Liver (tissue), 9 donors: ENCODE measurements around the gene CHMP4A. TPM values are rescaled to one million over a fixed set of nuclear protein-coding genes. Genes with fewer than 3 reads are reported as not detected.

Experiments
- DNase-seq: peaks from one replicate; pipeline ENCODE4 v3.0.0-alpha.2; 2017; ENCODE audit warnings: low spot score
- H3K27ac ChIP-seq, 2 donors: one replicate each; pipeline ENCODE4 v1.7.0; 2013; ENCODE audit warnings: inconsistent platforms in 2 of 2, low read length in 2 of 2, control low read depth in 1 of 2, low read depth in 1 of 2, mild to moderate bottlenecking in 1 of 2
- H3K27me3 ChIP-seq, 4 donors: one replicate each; pipeline versions ENCODE4 v1.6.1 to v1.7.0; 2013; ENCODE audit warnings: low read length in 3 of 4, inconsistent platforms in 1 of 4, mild to moderate bottlenecking in 1 of 4, moderate library complexity in 1 of 4; ENCODE audit not compliant: control insufficient read depth in 4 of 4, insufficient read depth in 4 of 4
- H3K36me3 ChIP-seq, 4 donors: one replicate each; pipeline versions ENCODE4 v1.6.1 to v1.7.0; 2013; ENCODE audit warnings: low read length in 3 of 4, mild to moderate bottlenecking in 3 of 4, low read depth in 1 of 4, moderate library complexity in 1 of 4; ENCODE audit not compliant: control insufficient read depth in 4 of 4, insufficient read depth in 3 of 4
- H3K4me1 ChIP-seq, 4 donors: one replicate each; pipeline versions ENCODE4 v1.6.1 to v1.7.0; 2013; ENCODE audit warnings: low read length in 3 of 4, mild to moderate bottlenecking in 3 of 4, moderate library complexity in 1 of 4; ENCODE audit not compliant: control insufficient read depth in 4 of 4, insufficient read depth in 4 of 4
- H3K4me3 ChIP-seq, 3 donors: one replicate each; pipeline versions ENCODE4 v1.6.1 to v1.7.0; 2013; ENCODE audit warnings: low read length in 3 of 3, control low read depth in 1 of 3, low read depth in 1 of 3, mild to moderate bottlenecking in 1 of 3
- H3K9ac ChIP-seq, 2 donors: one replicate each; pipeline ENCODE4 v1.7.0; 2013; ENCODE audit warnings: low read length in 2 of 2, mild to moderate bottlenecking in 2 of 2, moderate library complexity in 2 of 2, control low read depth in 1 of 2, low read depth in 1 of 2
- H3K9me3 ChIP-seq, 4 donors: one replicate each; pipeline versions ENCODE4 v1.6.1 to v1.7.0; 2013; ENCODE audit warnings: low read length in 3 of 4; ENCODE audit not compliant: control insufficient read depth in 4 of 4
- EGR1 ChIP-seq, 2 donors: IDR thresholded peaks; 2 replicates each; pipeline ENCODE4 v1.6.1; 2016 to 2018; ENCODE audit warnings: antibody characterized with exemption in 2 of 2, low read depth in 2 of 2
- GABPA ChIP-seq, 2 donors: IDR thresholded peaks in 1 of 2; conservative IDR thresholded peaks in 1 of 2; 2 replicates each; pipeline ENCODE4 v1.6.1; 2016; ENCODE audit warnings: antibody characterized with exemption in 2 of 2, mild to moderate bottlenecking in 1 of 2, moderate library complexity in 1 of 2
- HNF4A ChIP-seq, 2 donors: conservative IDR thresholded peaks; 2 replicates each; pipeline ENCODE4 v1.6.1; 2016; ENCODE audit warnings: antibody characterized with exemption in 2 of 2, mild to moderate bottlenecking in 2 of 2
- HNF4G ChIP-seq: IDR thresholded peaks from 2 replicates; pipeline ENCODE4 v1.6.1; 2016; ENCODE audit warnings: antibody characterized with exemption
- JUND ChIP-seq, 2 donors: IDR thresholded peaks; 2 replicates each; pipeline ENCODE4 v1.6.1; 2016; ENCODE audit warnings: antibody characterized with exemption in 2 of 2
- NR2F2 ChIP-seq: IDR thresholded peaks from 2 replicates; pipeline ENCODE4 v1.6.1; 2016; ENCODE audit warnings: antibody characterized with exemption
- RXRA ChIP-seq, 2 donors: IDR thresholded peaks; 2 replicates each; pipeline ENCODE4 v1.6.1; 2017 to 2018; ENCODE audit warnings: antibody characterized with exemption in 2 of 2, mild to moderate bottlenecking in 1 of 2
- SP1 ChIP-seq: IDR thresholded peaks from 2 replicates; pipeline ENCODE4 v1.6.1; 2018; ENCODE audit warnings: antibody characterized with exemption, mild to moderate bottlenecking
- TAF1 ChIP-seq: conservative IDR thresholded peaks from 2 replicates; pipeline ENCODE4 v1.6.1; 2016; ENCODE audit warnings: antibody characterized with exemption, mild to moderate bottlenecking
- YY1 ChIP-seq: IDR thresholded peaks from 2 replicates; pipeline ENCODE4 v1.6.1; 2016; ENCODE audit warnings: antibody characterized with exemption, mild to moderate bottlenecking
- WGBS: extraction: QIAGEN DNeasy Blood & Tissue Kit; methylation state at CpG from one replicate; pipeline ENCODE4 v1.1.7; 2013; 5-methylcytosine and 5-hydroxymethylcytosine counted together
- polyA plus RNA-seq, 2 donors: library from polyadenylated mRNA; stranded (reverse) in 1 of 2; unstranded in 1 of 2; fragments of 200-250 nt in 1 of 2; fragments of >200 nt in 1 of 2; fragmentation: Nextera tagmentation in 1 of 2; extraction: Ambion mirVana in 1 of 2; gene quantifications; one replicate each; pipeline versions ENCODE4 v1.2.1 to v1.2.3, GENCODE V29; 2013 to 2015
- total RNA-seq, 2 donors: library from RNA; depleted of rRNA; stranded (reverse); fragments of >200 nt; gene quantifications; one replicate each; pipeline ENCODE4 v1.2.3, GENCODE V29; 2014
- TF ChIP-seq, protein P1 (sequence below): IDR thresholded peaks from 2 replicates; pipeline ENCODE4 v1.6.1; 2016; ENCODE audit warnings: antibody characterized with exemption
- TF ChIP-seq, protein P2 (sequence below): IDR thresholded peaks from 2 replicates; pipeline ENCODE4 v1.6.1; 2016; ENCODE audit warnings: antibody characterized with exemption, mild to moderate bottlenecking
- TF ChIP-seq, protein P3 (sequence below): IDR thresholded peaks from 2 replicates; pipeline ENCODE4 v1.6.1; 2016; ENCODE audit warnings: antibody characterized with exemption
- TF ChIP-seq, protein P4 (sequence below): fragments of 150-350 bp; IDR thresholded peaks from 2 replicates; pipeline ENCODE4 v1.5.1; 2017; ENCODE audit warnings: improper control_type of control experiment, low read depth, low read length; ENCODE audit not compliant: missing input control
- donor health status: healthy.
- donor health status: healthy.
- donor health status: healthy.
- donor health status: healthy.
- donor health status: healthy.

The CHMP4A gene
- total and polyA plus RNA-seq, 4 donors: 14.6 to 38.7 (median 28.0) TPM

DNA sequence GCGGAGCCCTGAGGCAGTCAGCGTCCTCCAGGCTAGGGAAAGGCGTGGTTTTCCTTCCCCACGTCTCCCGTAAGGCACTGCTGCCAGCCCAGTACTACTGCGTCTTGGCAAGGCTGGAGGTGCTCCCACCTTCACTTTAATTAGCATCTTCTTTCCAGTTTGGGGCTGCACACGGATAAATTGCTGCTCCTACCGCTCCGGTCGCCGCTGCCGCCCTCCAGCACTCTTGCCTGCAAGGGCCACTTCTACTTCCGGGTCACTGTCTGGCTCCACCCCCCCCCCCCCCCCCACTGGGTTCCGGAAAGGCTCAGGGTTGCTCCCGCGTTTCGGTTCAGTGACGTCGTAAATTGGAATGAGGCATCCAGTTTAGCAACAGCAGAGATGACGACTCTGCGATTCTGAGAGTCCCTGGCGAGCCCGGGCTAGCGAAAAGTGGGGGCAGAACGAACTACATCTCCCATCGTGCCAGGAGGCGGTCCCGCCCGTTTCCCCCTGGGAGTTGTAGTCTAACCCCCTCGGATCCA is 18.9 kb upstream of the CHMP4A start, which contains the start of gene NEDD8:
Gene NEDD8 (minus strand): TSS at position 247 of the 524 bp plus-strand sequence. CDS start 100 bp downstream, at position 147.
- peak; percentile 90 for DNase-seq
- peak within 1 kb of the TSS; percentile 76 to 96 (median 85) for H3K4me3 ChIP-seq
- WGBS: under 1% methylated on average over 30 of the region's 30 CpGs

DNA sequence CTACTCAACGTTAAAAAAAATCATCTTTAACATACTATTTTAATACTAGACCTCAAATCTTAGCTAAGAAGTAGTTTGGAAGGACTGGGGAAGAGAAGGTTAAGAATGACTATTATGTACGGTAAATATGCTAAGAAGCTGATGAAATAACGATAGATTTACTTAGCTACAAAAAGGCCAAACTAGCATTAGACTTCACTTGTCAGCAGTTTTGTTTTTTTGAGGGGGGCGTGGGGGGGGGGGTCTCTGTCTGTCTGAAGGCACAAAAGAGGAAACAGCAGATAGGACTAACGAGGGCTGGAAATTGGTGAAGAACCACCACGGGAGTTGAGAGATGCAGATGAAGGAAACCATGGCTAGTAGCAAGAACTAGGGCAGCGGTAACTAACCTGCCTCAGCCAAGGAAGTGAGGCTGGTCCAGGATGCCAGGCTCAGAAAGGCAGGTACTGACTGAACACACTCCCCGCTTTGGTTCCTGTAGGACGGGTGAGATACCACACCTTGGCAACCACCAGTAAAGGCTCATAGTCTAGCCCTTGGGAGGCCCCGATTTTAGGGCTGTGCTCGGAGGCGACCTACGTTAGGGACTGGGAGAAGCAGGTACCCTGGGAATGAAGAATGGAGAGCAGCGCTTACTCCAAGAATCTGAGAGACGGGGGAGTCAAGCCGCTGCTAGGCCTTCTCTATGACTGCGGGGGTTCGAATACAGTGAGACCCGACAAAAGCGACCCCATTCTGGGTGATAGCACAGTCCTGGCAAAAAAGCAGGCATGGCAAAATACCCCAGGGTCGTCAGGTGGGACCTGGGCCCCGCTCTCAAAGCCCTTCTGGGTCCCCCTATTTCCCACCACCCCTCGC is 18.2 kb upstream of the CHMP4A start:
- Histone ChIP-seq H3K9ac (peak overlapping the region; percentile 83 to 85), H3K4me1 (peaks cover 5 to 38% (median 27%) of the 10 kb centered on the region in 4 donors), H3K4me3 (peak overlapping the region; percentile 76 to 96 (median 85)), H3K9me3 (no peaks in the 10 kb centered on the region), H3K27ac (peak overlapping the region; percentile 80 to 81), H3K27me3 (no peaks in the 10 kb centered on the region), H3K36me3 (peaks cover 4 to 14% (median 9%) of the 10 kb centered on the region in 4 donors)
- DNase-seq: no peak
- 11% methylated on average over 23 of the region's 23 CpGs for WGBS
- TF ChIP-seq, protein P1, sequence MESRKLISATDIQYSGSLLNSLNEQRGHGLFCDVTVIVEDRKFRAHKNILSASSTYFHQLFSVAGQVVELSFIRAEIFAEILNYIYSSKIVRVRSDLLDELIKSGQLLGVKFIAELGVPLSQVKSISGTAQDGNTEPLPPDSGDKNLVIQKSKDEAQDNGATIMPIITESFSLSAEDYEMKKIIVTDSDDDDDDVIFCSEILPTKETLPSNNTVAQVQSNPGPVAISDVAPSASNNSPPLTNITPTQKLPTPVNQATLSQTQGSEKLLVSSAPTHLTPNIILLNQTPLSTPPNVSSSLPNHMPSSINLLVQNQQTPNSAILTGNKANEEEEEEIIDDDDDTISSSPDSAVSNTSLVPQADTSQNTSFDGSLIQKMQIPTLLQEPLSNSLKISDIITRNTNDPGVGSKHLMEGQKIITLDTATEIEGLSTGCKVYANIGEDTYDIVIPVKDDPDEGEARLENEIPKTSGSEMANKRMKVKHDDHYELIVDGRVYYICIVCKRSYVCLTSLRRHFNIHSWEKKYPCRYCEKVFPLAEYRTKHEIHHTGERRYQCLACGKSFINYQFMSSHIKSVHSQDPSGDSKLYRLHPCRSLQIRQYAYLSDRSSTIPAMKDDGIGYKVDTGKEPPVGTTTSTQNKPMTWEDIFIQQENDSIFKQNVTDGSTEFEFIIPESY: no peak
- TF ChIP-seq, protein P2, sequence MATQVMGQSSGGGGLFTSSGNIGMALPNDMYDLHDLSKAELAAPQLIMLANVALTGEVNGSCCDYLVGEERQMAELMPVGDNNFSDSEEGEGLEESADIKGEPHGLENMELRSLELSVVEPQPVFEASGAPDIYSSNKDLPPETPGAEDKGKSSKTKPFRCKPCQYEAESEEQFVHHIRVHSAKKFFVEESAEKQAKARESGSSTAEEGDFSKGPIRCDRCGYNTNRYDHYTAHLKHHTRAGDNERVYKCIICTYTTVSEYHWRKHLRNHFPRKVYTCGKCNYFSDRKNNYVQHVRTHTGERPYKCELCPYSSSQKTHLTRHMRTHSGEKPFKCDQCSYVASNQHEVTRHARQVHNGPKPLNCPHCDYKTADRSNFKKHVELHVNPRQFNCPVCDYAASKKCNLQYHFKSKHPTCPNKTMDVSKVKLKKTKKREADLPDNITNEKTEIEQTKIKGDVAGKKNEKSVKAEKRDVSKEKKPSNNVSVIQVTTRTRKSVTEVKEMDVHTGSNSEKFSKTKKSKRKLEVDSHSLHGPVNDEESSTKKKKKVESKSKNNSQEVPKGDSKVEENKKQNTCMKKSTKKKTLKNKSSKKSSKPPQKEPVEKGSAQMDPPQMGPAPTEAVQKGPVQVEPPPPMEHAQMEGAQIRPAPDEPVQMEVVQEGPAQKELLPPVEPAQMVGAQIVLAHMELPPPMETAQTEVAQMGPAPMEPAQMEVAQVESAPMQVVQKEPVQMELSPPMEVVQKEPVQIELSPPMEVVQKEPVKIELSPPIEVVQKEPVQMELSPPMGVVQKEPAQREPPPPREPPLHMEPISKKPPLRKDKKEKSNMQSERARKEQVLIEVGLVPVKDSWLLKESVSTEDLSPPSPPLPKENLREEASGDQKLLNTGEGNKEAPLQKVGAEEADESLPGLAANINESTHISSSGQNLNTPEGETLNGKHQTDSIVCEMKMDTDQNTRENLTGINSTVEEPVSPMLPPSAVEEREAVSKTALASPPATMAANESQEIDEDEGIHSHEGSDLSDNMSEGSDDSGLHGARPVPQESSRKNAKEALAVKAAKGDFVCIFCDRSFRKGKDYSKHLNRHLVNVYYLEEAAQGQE: no peak
- TF ChIP-seq RXRA (IDR thresholded peaks at IDR 0.05): no peak
- no peak for TF ChIP-seq SP1
- TF ChIP-seq TAF1: no peak
- no peak for TF ChIP-seq YY1
- no peak for TF ChIP-seq JUND (IDR thresholded peaks at IDR 0.05)
- no peak for TF ChIP-seq HNF4A (conservative IDR thresholded peaks at IDR 0.05)

More for the DNA sequence above, 18.9 kb upstream of the CHMP4A start, which contains the start of gene NEDD8:
- peaks cover 5 to 38% (median 27%) of the 10 kb centered on the region in 4 donors for H3K4me1 ChIP-seq
- H3K27me3 ChIP-seq: no peaks in the 10 kb centered on the region
- no peaks in the 10 kb centered on the region for H3K9me3 ChIP-seq
- TF ChIP-seq, protein P3, sequence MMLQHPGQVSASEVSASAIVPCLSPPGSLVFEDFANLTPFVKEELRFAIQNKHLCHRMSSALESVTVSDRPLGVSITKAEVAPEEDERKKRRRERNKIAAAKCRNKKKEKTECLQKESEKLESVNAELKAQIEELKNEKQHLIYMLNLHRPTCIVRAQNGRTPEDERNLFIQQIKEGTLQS: no peak
- TF ChIP-seq RXRA (IDR thresholded peaks at IDR 0.05): peak in 1 of 2 donors; percentile 45
- TF ChIP-seq HNF4A (conservative IDR thresholded peaks at IDR 0.05): peak in 1 of 2 donors; percentile 5
- TF ChIP-seq SP1: peak; percentile 59
- TF ChIP-seq HNF4G: no peak
- TF ChIP-seq NR2F2: no peak
- no peak for TF ChIP-seq EGR1 (IDR thresholded peaks at IDR 0.05; ENCODE audit: low read depth in 2 of 2)
- TF ChIP-seq, protein P2: no peak
- TF ChIP-seq, protein P4, sequence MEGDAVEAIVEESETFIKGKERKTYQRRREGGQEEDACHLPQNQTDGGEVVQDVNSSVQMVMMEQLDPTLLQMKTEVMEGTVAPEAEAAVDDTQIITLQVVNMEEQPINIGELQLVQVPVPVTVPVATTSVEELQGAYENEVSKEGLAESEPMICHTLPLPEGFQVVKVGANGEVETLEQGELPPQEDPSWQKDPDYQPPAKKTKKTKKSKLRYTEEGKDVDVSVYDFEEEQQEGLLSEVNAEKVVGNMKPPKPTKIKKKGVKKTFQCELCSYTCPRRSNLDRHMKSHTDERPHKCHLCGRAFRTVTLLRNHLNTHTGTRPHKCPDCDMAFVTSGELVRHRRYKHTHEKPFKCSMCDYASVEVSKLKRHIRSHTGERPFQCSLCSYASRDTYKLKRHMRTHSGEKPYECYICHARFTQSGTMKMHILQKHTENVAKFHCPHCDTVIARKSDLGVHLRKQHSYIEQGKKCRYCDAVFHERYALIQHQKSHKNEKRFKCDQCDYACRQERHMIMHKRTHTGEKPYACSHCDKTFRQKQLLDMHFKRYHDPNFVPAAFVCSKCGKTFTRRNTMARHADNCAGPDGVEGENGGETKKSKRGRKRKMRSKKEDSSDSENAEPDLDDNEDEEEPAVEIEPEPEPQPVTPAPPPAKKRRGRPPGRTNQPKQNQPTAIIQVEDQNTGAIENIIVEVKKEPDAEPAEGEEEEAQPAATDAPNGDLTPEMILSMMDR: no peak
- peak; percentile 73 to 93 for TF ChIP-seq GABPA (IDR thresholded peaks at IDR 0.05 in 1 of 2, conservative IDR thresholded peaks at IDR 0.05 in 1 of 2)
- H3K9ac ChIP-seq: peak within 1 kb of the TSS; percentile 83 to 85
- peaks cover 4 to 20% (median 14%) of the 10 kb centered on the region in 4 donors for H3K36me3 ChIP-seq
- peak within 1 kb of the TSS; percentile 80 to 81 for H3K27ac ChIP-seq
